GM06990 (cell line): ENCODE results near the gene CDK15.

Experiments
- DNase-seq: peaks from one replicate; pipeline ENCODE4 v3.0.0-alpha.2; 2011; ENCODE audit not compliant: insufficient read length; ENCODE audit errors: extremely low read depth
- H3K27me3 ChIP-seq: replicated peaks from 2 replicates; pipeline ENCODE4 v1.6.0; 2011; ENCODE audit warnings: low read length; ENCODE audit not compliant: control insufficient read depth, insufficient read depth
- H3K36me3 ChIP-seq: 2 replicates; pipeline ENCODE4 v1.5.1; 2011; ENCODE audit warnings: low read length; ENCODE audit not compliant: control insufficient read depth, insufficient read depth
- H3K4me3 ChIP-seq: replicated peaks from 2 replicates; pipeline ENCODE4 v1.5.1; 2011; ENCODE audit warnings: low read depth, mild to moderate bottlenecking, control low read depth, low read length
- TF ChIP-seq, protein P1 (sequence below): IDR thresholded peaks from 2 replicates; pipeline ENCODE4 v1.5.1; 2011; ENCODE audit warnings: low read length, control low read depth, mild to moderate bottlenecking, inconsistent platforms; ENCODE audit not compliant: insufficient read depth, poor library complexity, severe bottlenecking

Gene CDK15

GRCh38 chr2:201882353-201883090 lies 76.2 kb downstream of the CDK15 start:
- 0 out of 2 replicates have a peak overlapping the region, but pooled peaks have one; percentile 1 for H3K4me3 ChIP-seq
- no peaks in the 10 kb centered on the region for H3K27me3 ChIP-seq
- no peaks in the 10 kb centered on the region for H3K36me3 ChIP-seq
- TF ChIP-seq, protein P1, sequence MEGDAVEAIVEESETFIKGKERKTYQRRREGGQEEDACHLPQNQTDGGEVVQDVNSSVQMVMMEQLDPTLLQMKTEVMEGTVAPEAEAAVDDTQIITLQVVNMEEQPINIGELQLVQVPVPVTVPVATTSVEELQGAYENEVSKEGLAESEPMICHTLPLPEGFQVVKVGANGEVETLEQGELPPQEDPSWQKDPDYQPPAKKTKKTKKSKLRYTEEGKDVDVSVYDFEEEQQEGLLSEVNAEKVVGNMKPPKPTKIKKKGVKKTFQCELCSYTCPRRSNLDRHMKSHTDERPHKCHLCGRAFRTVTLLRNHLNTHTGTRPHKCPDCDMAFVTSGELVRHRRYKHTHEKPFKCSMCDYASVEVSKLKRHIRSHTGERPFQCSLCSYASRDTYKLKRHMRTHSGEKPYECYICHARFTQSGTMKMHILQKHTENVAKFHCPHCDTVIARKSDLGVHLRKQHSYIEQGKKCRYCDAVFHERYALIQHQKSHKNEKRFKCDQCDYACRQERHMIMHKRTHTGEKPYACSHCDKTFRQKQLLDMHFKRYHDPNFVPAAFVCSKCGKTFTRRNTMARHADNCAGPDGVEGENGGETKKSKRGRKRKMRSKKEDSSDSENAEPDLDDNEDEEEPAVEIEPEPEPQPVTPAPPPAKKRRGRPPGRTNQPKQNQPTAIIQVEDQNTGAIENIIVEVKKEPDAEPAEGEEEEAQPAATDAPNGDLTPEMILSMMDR = no peak
- no peak for DNase-seq

DNA sequence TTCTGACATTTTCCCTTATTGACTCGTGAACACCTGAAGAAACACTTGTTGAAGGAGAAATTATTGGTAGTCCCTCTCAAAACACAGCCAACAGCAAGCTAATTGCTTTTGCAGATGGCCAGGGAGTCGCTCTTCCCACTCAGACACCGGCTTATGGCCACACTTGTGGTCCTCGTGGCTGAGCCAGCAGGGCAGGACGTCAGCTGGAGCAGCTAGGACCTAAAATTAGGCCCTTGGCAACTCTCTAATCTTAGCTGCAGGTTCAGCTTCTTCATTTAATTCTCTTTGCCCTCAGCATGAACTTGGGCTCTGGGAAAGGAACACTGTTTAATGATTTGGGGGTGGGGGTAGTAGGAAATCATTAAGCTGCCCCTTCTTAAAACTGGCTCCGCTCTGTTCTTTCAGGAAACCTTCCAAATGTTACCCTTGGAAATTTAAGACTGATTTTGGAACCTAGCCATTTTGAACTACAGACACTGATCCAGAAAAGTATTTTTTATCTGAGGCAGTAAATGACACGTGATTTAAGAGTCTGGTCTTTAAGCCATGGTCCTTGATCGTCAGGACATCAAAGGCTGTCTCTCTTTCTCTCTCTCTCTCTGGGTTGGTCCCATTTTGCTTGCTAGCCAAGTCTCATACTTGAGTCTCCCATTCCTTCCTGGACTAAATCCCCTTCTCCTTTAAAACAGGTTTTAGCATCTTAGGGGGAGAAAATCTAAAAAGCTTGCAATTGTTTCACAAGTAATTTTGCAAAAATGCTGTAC lies 77.5 kb downstream of the CDK15 start:
- Histone ChIP-seq H3K36me3 (no peaks in the 10 kb centered on the region), H3K4me3 (no peak overlapping the region), H3K27me3 (no peaks in the 10 kb centered on the region)
- DNase-seq = no peak
- TF ChIP-seq, protein P1 = no peak

DNA sequence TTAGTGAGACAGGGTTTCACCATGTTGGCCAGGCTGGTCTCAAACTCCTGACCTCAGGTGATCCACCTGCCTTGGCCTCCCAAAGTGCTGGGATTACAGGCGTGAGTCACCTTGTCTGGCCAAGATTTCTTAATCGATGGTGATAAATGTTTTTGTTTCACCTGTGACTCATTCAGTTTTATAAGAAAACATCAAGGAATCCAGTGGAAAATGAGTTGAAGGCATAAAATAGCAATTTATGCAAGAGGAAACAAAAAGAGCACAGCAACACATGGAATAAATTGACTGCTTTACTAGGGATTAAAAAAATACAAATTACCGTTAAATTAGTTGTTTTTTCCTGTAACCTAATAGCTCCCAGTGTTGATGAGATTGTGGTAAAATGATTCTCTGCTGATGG lies 80.2 kb downstream of the CDK15 start:
- no peaks in the 10 kb centered on the region for H3K27me3 ChIP-seq
- no peak overlapping the region for H3K4me3 ChIP-seq
- TF ChIP-seq, protein P1 = no peak
- DNase-seq = no peak
- no peaks in the 10 kb centered on the region for H3K36me3 ChIP-seq

GRCh38 chr2:201887773-201888425 lies 81.6 kb downstream of the CDK15 start:
- H3K4me3 ChIP-seq = no peak overlapping the region
- no peak for DNase-seq
- no peaks in the 10 kb centered on the region for H3K27me3 ChIP-seq
- TF ChIP-seq, protein P1 = no peak
- no peaks in the 10 kb centered on the region for H3K36me3 ChIP-seq

GRCh38 chr2:201888426-201888800 lies 82.1 kb downstream of the CDK15 start:
- Histone ChIP-seq H3K27me3 (no peaks in the 10 kb centered on the region), H3K4me3 (no peak overlapping the region), H3K36me3 (no peaks in the 10 kb centered on the region)
- TF ChIP-seq, protein P1 = no peak
- no peak for DNase-seq
